Astrocyte (in vitro differentiated cells and primary cell): ENCODE measurements around the gene GRM5. TPM values are rescaled to one million over a fixed set of nuclear protein-coding genes. Genes with fewer than 3 reads are reported as not detected.

ENCODE experiments used
- DNase-seq: peaks from one replicate; pipeline ENCODE4 v3.0.0-alpha.2; 2010; ENCODE audit warnings: low read depth
- FAIRE-seq: peaks from 2 replicates; lab custom pipeline; 2011; peaks lifted over from hg19 to GRCh38; lab: Jason Lieb, UNC
- H2AFZ ChIP-seq: 2 replicates; pipeline ENCODE4 v1.6.0; 2012; ENCODE audit warnings: low read depth, low read length, inconsistent platforms
- H3K27ac ChIP-seq: 2 replicates; pipeline ENCODE4 v1.5.1; 2011; ENCODE audit warnings: low read depth, low read length, inconsistent platforms
- H3K27me3 ChIP-seq: 2 replicates; pipeline ENCODE4 v1.6.0; 2011; ENCODE audit warnings: low read length, inconsistent platforms; ENCODE audit not compliant: insufficient read depth
- H3K36me3 ChIP-seq: 2 replicates; pipeline ENCODE4 v1.5.1; 2011; ENCODE audit warnings: low read length, inconsistent platforms; ENCODE audit not compliant: insufficient read depth
- H3K4me1 ChIP-seq: 2 replicates; pipeline ENCODE4 v1.5.1; 2011; ENCODE audit warnings: low read length, inconsistent platforms; ENCODE audit not compliant: insufficient read depth
- H3K4me2 ChIP-seq: 2 replicates; pipeline ENCODE4 v1.6.0; 2012; ENCODE audit warnings: low read length, inconsistent platforms
- H3K4me3 ChIP-seq: 2 replicates; pipeline ENCODE4 v1.5.1; 2011; ENCODE audit warnings: low read depth, mild to moderate bottlenecking, low read length, inconsistent platforms; ENCODE audit not compliant: insufficient read depth
- H3K79me2 ChIP-seq: 2 replicates; pipeline ENCODE4 v1.6.0; 2012; ENCODE audit warnings: mild to moderate bottlenecking, low read length, inconsistent platforms; ENCODE audit not compliant: insufficient read depth
- H3K9ac ChIP-seq: 2 replicates; pipeline ENCODE4 v1.6.0; 2012; ENCODE audit warnings: mild to moderate bottlenecking, low read length, inconsistent platforms
- H3K9me3 ChIP-seq: 2 replicates; pipeline ENCODE4 v1.5.1; 2012; ENCODE audit warnings: low read depth, mild to moderate bottlenecking, low read length, inconsistent platforms; ENCODE audit not compliant: insufficient read depth
- H4K20me1 ChIP-seq: 2 replicates; pipeline ENCODE4 v1.6.0; 2012; ENCODE audit warnings: low read length, inconsistent platforms; ENCODE audit not compliant: insufficient read depth
- H3K27ac Mint-ChIP-seq: one replicate; pipeline ENCODE4 v1.8.0; 2021; ENCODE audit warnings: mild to moderate bottlenecking, mixed read lengths; ENCODE audit not compliant: unreplicated experiment
- H3K27me3 Mint-ChIP-seq: one replicate; pipeline ENCODE4 v1.8.0; 2021; ENCODE audit warnings: low read depth, mixed read lengths; ENCODE audit not compliant: unreplicated experiment
- H3K36me3 Mint-ChIP-seq: one replicate; pipeline ENCODE4 v1.8.0; 2021; ENCODE audit warnings: low read depth, mixed read lengths; ENCODE audit not compliant: unreplicated experiment
- H3K4me1 Mint-ChIP-seq: one replicate; pipeline ENCODE4 v1.8.0; 2021; ENCODE audit warnings: low read depth, mixed read lengths; ENCODE audit not compliant: unreplicated experiment
- H3K4me3 Mint-ChIP-seq: one replicate; pipeline ENCODE4 v1.8.0; 2021; ENCODE audit warnings: mild to moderate bottlenecking, moderate library complexity, mixed read lengths; ENCODE audit not compliant: unreplicated experiment
- H3K9me3 Mint-ChIP-seq: one replicate; pipeline ENCODE4 v1.8.0; 2021; ENCODE audit warnings: mild to moderate bottlenecking, mixed read lengths; ENCODE audit not compliant: unreplicated experiment
- CTCF ChIP-seq: IDR thresholded peaks from 2 replicates; pipeline ENCODE4 v1.5.1; 2011; ENCODE audit warnings: low read depth, mild to moderate bottlenecking, inconsistent platforms, low read length, moderate library complexity; ENCODE audit not compliant: insufficient read depth
- EZH2 ChIP-seq: IDR thresholded peaks from 2 replicates; pipeline ENCODE4 v1.6.1; 2012; ENCODE audit warnings: mild to moderate bottlenecking, low read length, inconsistent platforms; ENCODE audit not compliant: insufficient read depth
- total RNA-seq: library from RNA; stranded (reverse); gene quantifications from 2 replicates; pipeline ENCODE4 v1.2.1, GENCODE V29; 2021

Gene GRM5
- total RNA-seq, 1 donor from 2014 or later = 0.30 TPM

- Histone ChIP-seq H3K36me3 (no peaks in the 10 kb centered on the region), H2AFZ (no peak overlapping the region), H3K4me3 (no peak overlapping the region), H3K79me2 (no peaks in the 10 kb centered on the region), H4K20me1 (no peaks in the 10 kb centered on the region), H3K27ac (no peak overlapping the region), H3K9me3 (no peaks in the 10 kb centered on the region), H3K27me3 (no peaks in the 10 kb centered on the region), H3K4me1 (no peaks in the 10 kb centered on the region), H3K4me2 (no peak overlapping the region), H3K9ac (no peak overlapping the region)
- H3K9me3 Mint-ChIP-seq = no peaks in the 10 kb centered on the region
- TF ChIP-seq CTCF (no peak), EZH2 (no peak)
- H3K36me3 Mint-ChIP-seq = no peaks in the 10 kb centered on the region
- no peaks in the 10 kb centered on the region for H3K27me3 Mint-ChIP-seq
- H3K27ac Mint-ChIP-seq = no peak overlapping the region
- no peaks in the 10 kb centered on the region for H3K4me1 Mint-ChIP-seq
- FAIRE-seq (no peak), DNase-seq (no peak)
- no peak overlapping the region for H3K4me3 Mint-ChIP-seq
Measured at GRCh38 chr11:88818978-88819377, 246.8 kb downstream of the GRM5 start.

GRCh38 chr11:88815505-88815904, 250.3 kb downstream of the GRM5 start:
- no peak overlapping the region for H2AFZ ChIP-seq
- TF ChIP-seq EZH2 = no peak
- TF ChIP-seq CTCF = no peak
- H3K9me3 Mint-ChIP-seq = no peaks in the 10 kb centered on the region
- no peak overlapping the region for H3K27ac Mint-ChIP-seq
- H3K9ac ChIP-seq = no peak overlapping the region
- H3K4me1 Mint-ChIP-seq = no peaks in the 10 kb centered on the region
- H3K4me1 ChIP-seq = no peaks in the 10 kb centered on the region
- H3K79me2 ChIP-seq = no peaks in the 10 kb centered on the region
- H3K4me3 Mint-ChIP-seq = no peak overlapping the region
- no peaks in the 10 kb centered on the region for H3K27me3 ChIP-seq
- H4K20me1 ChIP-seq = no peaks in the 10 kb centered on the region
- no peak overlapping the region for H3K4me2 ChIP-seq
- H3K36me3 Mint-ChIP-seq = no peaks in the 10 kb centered on the region
- no peak for DNase-seq
- H3K27me3 Mint-ChIP-seq = no peaks in the 10 kb centered on the region
- no peak overlapping the region for H3K4me3 ChIP-seq
- no peaks in the 10 kb centered on the region for H3K9me3 ChIP-seq
- peak; percentile 20 for FAIRE-seq
- no peaks in the 10 kb centered on the region for H3K36me3 ChIP-seq
- H3K27ac ChIP-seq = no peak overlapping the region

GRCh38 chr11:88814076-88814475, 251.7 kb downstream of the GRM5 start:
- Mint-ChIP-seq H3K36me3 (no peaks in the 10 kb centered on the region), H3K4me1 (no peaks in the 10 kb centered on the region), H3K27me3 (no peaks in the 10 kb centered on the region), H3K27ac (no peak overlapping the region), H3K9me3 (no peaks in the 10 kb centered on the region), H3K4me3 (no peak overlapping the region)
- no peaks in the 10 kb centered on the region for H3K9me3 ChIP-seq
- no peaks in the 10 kb centered on the region for H3K36me3 ChIP-seq
- H3K27ac ChIP-seq = no peak overlapping the region
- DNase-seq = no peak
- TF ChIP-seq EZH2 (no peak), CTCF (no peak)
- H3K79me2 ChIP-seq = no peaks in the 10 kb centered on the region
- no peaks in the 10 kb centered on the region for H3K27me3 ChIP-seq
- no peaks in the 10 kb centered on the region for H3K4me1 ChIP-seq
- H3K4me3 ChIP-seq = no peak overlapping the region
- FAIRE-seq = no peak
- no peak overlapping the region for H3K9ac ChIP-seq
- H2AFZ ChIP-seq = no peak overlapping the region
- H3K4me2 ChIP-seq = no peak overlapping the region
- H4K20me1 ChIP-seq = no peaks in the 10 kb centered on the region
